NCI-H2081 treated with DMSO at 0.1 percent for 48 hours (cell line): ENCODE data around the gene GLRX.
"Not testable (repeated sequence)": the region's sequence is repeated elsewhere in the genome, so short reads cannot be mapped to it uniquely, and the experiment has no call there.

Source experiments
- DNase-seq: peaks from one replicate; lab custom pipeline; 2025; lab: John Stamatoyannopoulos, UW

The GLRX gene

GRCh38 chr5:95852567-95852966 is 30.0 kb upstream of the GLRX start:
- DNase-seq, result no peak

- not testable (repeated sequence) for DNase-seq
Measured at GRCh38 chr5:95851141-95851540, 28.6 kb upstream of the GLRX start.

GRCh38 chr5:95850391-95850894 is 27.9 kb upstream of the GLRX start:
- no peak for DNase-seq

- no peak for DNase-seq
Measured at GRCh38 chr5:95848701-95849100, 26.2 kb upstream of the GLRX start.

- no peak for DNase-seq
Measured at GRCh38 chr5:95847261-95847592, 24.7 kb upstream of the GLRX start.

- DNase-seq, result no peak
Measured at GRCh38 chr5:95846554-95847260, 24.2 kb upstream of the GLRX start.

GRCh38 chr5:95845391-95845790 is 22.9 kb upstream of the GLRX start:
- no peak for DNase-seq

- no peak for DNase-seq
Measured at GRCh38 chr5:95843733-95844223, 21.3 kb upstream of the GLRX start.

- DNase-seq, result no peak
Measured at GRCh38 chr5:95842854-95843544, 20.5 kb upstream of the GLRX start.

- no peak for DNase-seq
Measured at GRCh38 chr5:95841914-95842812, 19.6 kb upstream of the GLRX start.

GRCh38 chr5:95840956-95841705 is 18.6 kb upstream of the GLRX start:
- DNase-seq, result no peak

GRCh38 chr5:95839658-95840057 is 17.1 kb upstream of the GLRX start:
- DNase-seq, result no peak

- no peak for DNase-seq
Measured at GRCh38 chr5:95838556-95838955, 16.0 kb upstream of the GLRX start.

GRCh38 chr5:95838001-95838520 is 15.5 kb upstream of the GLRX start:
- no peak for DNase-seq

GRCh38 chr5:95837492-95837891 is 15.0 kb upstream of the GLRX start:
- no peak for DNase-seq

GRCh38 chr5:95836971-95837370 is 14.4 kb upstream of the GLRX start:
- not testable (repeated sequence) for DNase-seq

- no peak for DNase-seq
Measured at GRCh38 chr5:95836544-95836943, 14.0 kb upstream of the GLRX start.

GRCh38 chr5:95835682-95836385 is 13.3 kb upstream of the GLRX start:
- no peak for DNase-seq

GRCh38 chr5:95832664-95833063 is 10.1 kb upstream of the GLRX start:
- DNase-seq, result no peak

GRCh38 chr5:95830226-95830625 is 7.7 kb upstream of the GLRX start:
- no peak for DNase-seq

- DNase-seq, result no peak
Measured at GRCh38 chr5:95827892-95828246, 5.3 kb upstream of the GLRX start.
